IMR-90 (cell line): ENCODE measurements around the gene CDHR3. TPM values are rescaled to one million over a fixed set of nuclear protein-coding genes. Genes with fewer than 3 reads are reported as not detected.

Experiments
- ATAC-seq: fragments of 200-7000 bp; cut with Tn5 transposase; 2 replicates; pipeline ENCODE4 v1.9.1; 2020; ENCODE audit warnings: low read depth, mild to moderate bottlenecking, moderate library complexity
- BruUV-seq: library from RNA; stranded (reverse); fragments of 400-500 nt; replicated peaks from 2 replicates; lab custom pipeline; 2021; lab: Mats Ljungman, UMichigan
- CTCF ChIA-PET: fragments of 300-600 bp; formaldehyde crosslinking; extraction: SDS; loops from one replicate; lab custom pipeline; 2021; ENCODE audit warnings: antibody characterized with exemption; lab: Yijun Ruan, JAX
- POLR2A ChIA-PET: fragments of 300-600 bp; sonication (Branson Sonifier 250); formaldehyde crosslinking; loops from one replicate; lab custom pipeline; 2022; ENCODE audit warnings: antibody characterized with exemption; ENCODE audit not compliant: unreplicated experiment; lab: Charles Lee
- DNase-seq: peaks from one replicate; pipeline ENCODE4 v3.0.0; 2013
- H2AFZ ChIP-seq: replicated peaks from 2 replicates; pipeline ENCODE3; 2013; ENCODE audit warnings: low read length, mild to moderate bottlenecking; ENCODE audit not compliant: poor library complexity
- H2AK5ac ChIP-seq: 2 replicates; pipeline ENCODE4 v1.6.1; 2013; ENCODE audit warnings: low read depth, low read length, inconsistent platforms
- H2AK9ac ChIP-seq: replicated peaks from 2 replicates; pipeline ENCODE3; 2013; ENCODE audit warnings: mild to moderate bottlenecking, low read depth, low read length, moderate library complexity; ENCODE audit not compliant: poor library complexity
- H2BK120ac ChIP-seq: 2 replicates; pipeline ENCODE4 v1.6.1; 2013; ENCODE audit warnings: low read depth, low read length, inconsistent platforms
- H2BK15ac ChIP-seq: 3 replicates; pipeline ENCODE4 v1.6.1; 2013; ENCODE audit warnings: low read depth, low read length, inconsistent platforms
- H2BK20ac ChIP-seq: 2 replicates; pipeline ENCODE4 v1.6.1; 2013; ENCODE audit warnings: low read depth, mild to moderate bottlenecking, inconsistent platforms, low read length, moderate library complexity
- H2BK5ac ChIP-seq: 2 replicates; pipeline ENCODE4 v1.6.1; 2013; ENCODE audit warnings: mild to moderate bottlenecking, low read depth, low read length, inconsistent platforms; ENCODE audit not compliant: poor library complexity, severe bottlenecking
- H3K14ac ChIP-seq: replicated peaks from 2 replicates; pipeline ENCODE4 v1.6.1; 2013; ENCODE audit warnings: low read depth, low read length, inconsistent platforms
- H3K18ac ChIP-seq: 2 replicates; pipeline ENCODE4 v1.6.1; 2013; ENCODE audit warnings: low read depth, low read length, control low read depth
- H3K23ac ChIP-seq: 2 replicates; pipeline ENCODE4 v1.6.1; 2013; ENCODE audit warnings: low read depth, low read length, inconsistent platforms
- H3K27ac ChIP-seq: 2 replicates; pipeline ENCODE4 v1.5.1; 2013; ENCODE audit warnings: mild to moderate bottlenecking, control low read depth, low read length; ENCODE audit not compliant: insufficient read depth
- H3K27me3 ChIP-seq: 2 replicates; pipeline ENCODE4 v1.6.1; 2013; ENCODE audit warnings: low read length; ENCODE audit not compliant: control insufficient read depth, insufficient read depth
- H3K36me3 ChIP-seq: 2 replicates; pipeline ENCODE4 v1.6.1; 2013; ENCODE audit warnings: low read length, mixed read lengths; ENCODE audit not compliant: control insufficient read depth, insufficient read depth
- H3K4ac ChIP-seq: 2 replicates; pipeline ENCODE4 v1.6.1; 2013; ENCODE audit warnings: low read depth, low read length, inconsistent platforms
- H3K4me1 ChIP-seq: 2 replicates; pipeline ENCODE4 v1.6.1; 2013; ENCODE audit warnings: low read length, mixed read lengths; ENCODE audit not compliant: control insufficient read depth, insufficient read depth
- H3K4me2 ChIP-seq: 2 replicates; pipeline ENCODE4 v1.6.1; 2013; ENCODE audit warnings: low read depth, mild to moderate bottlenecking, control low read depth, low read length, moderate library complexity
- H3K4me3 ChIP-seq: 2 replicates; pipeline ENCODE4 v1.5.1; 2013; ENCODE audit warnings: low read depth, mild to moderate bottlenecking, control low read depth, low read length, moderate library complexity; ENCODE audit not compliant: insufficient read depth
- H3K56ac ChIP-seq: 2 replicates; pipeline ENCODE4 v1.6.1; 2013; ENCODE audit warnings: low read length, inconsistent platforms; ENCODE audit not compliant: insufficient read depth; ENCODE audit errors: extremely low read depth
- H3K79me1 ChIP-seq, 2 experiments: 2 replicates each; pipeline ENCODE4 v1.6.1; 2013; ENCODE audit warnings: low read length in 2 of 2, inconsistent platforms in 1 of 2, low read depth in 1 of 2
- H3K9ac ChIP-seq: 2 replicates; pipeline ENCODE4 v1.6.1; 2013; ENCODE audit warnings: low read depth, low read length, control low read depth
- H3K9me1 ChIP-seq: 2 replicates; pipeline ENCODE4 v1.6.1; 2013; ENCODE audit warnings: low read length, inconsistent platforms; ENCODE audit not compliant: insufficient read depth
- H3K9me3 ChIP-seq: 2 replicates; pipeline ENCODE4 v1.6.1; 2013; ENCODE audit warnings: low read length; ENCODE audit not compliant: control insufficient read depth, insufficient read depth
- H4K20me1 ChIP-seq: 2 replicates; pipeline ENCODE4 v1.6.1; 2013; ENCODE audit warnings: low read length, inconsistent platforms; ENCODE audit not compliant: insufficient read depth
- H4K5ac ChIP-seq: 2 replicates; pipeline ENCODE4 v1.6.1; 2013; ENCODE audit warnings: mild to moderate bottlenecking, low read depth, low read length, control low read depth
- H4K8ac ChIP-seq, 2 experiments: 2 replicates each; pipeline ENCODE4 v1.6.1; 2013; ENCODE audit warnings: low read depth in 2 of 2, low read length in 2 of 2, control low read depth in 1 of 2, inconsistent platforms in 1 of 2
- H4K91ac ChIP-seq: 2 replicates; pipeline ENCODE4 v1.6.1; 2013; ENCODE audit warnings: low read depth, low read length, inconsistent platforms; ENCODE audit not compliant: insufficient read depth
- ELK1 ChIP-seq: fragments of 150-350 bp; IDR thresholded peaks from 2 replicates; pipeline ENCODE4 v1.6.1; 2016; ENCODE audit warnings: low read depth, mild to moderate bottlenecking, low read length, moderate library complexity, borderline replicate concordance
- MAFK ChIP-seq: IDR thresholded peaks from 2 replicates; pipeline ENCODE4 v1.6.1; 2012; ENCODE audit warnings: low read depth, low read length, improper control_type of control experiment
- WGBS, 2 experiments: methylation state at CpG; one replicate each; pipeline versions ENCODE4 v1.1.5 to v1.1.7; 2013; ENCODE audit warnings: missing lambda C conversion rate in 2 of 2; ENCODE audit not compliant: insufficient read length in 1 of 2; ENCODE audit errors: extremely low coverage in 2 of 2; 5-methylcytosine and 5-hydroxymethylcytosine counted together
- dilution Hi-C: fragments of 300-500 bp; cut with HindIII; formaldehyde crosslinking; loops from one replicate; pipeline ENCODE4 v1.14.3; 2018; ENCODE audit warnings: low sequenced_read_pairs; ENCODE audit not compliant: unreplicated experiment
- in situ Hi-C: fragments of 300-500 bp; cut with MboI; formaldehyde crosslinking; loops from 3 replicates; pipeline ENCODE4 v1.14.3; 2019; ENCODE audit warnings: low sequenced_read_pairs, inconsistent platforms, mixed read lengths
- intact Hi-C: fragments of 100-400 bp; cut with micrococcal nuclease; formaldehyde crosslinking; loops from 2 replicates; pipeline ENCODE4 v1.10.0; 2022
- polyA plus RNA-seq, 3 experiments: library from polyadenylated mRNA; depleted of rRNA; stranded (reverse); fragments of >200 nt; gene quantifications; 2 replicates each; pipeline ENCODE4 v1.2.3, GENCODE V29; 2012; ENCODE audit warnings: low replicate concordance in 1 of 3
- total RNA-seq: library from RNA; depleted of rRNA; stranded (reverse); fragments of >200 nt; gene quantifications from 2 replicates; pipeline ENCODE4 v1.2.3, GENCODE V29; 2012

CDHR3 gene
- total and polyA plus RNA-seq, 2 of the 4 experiments (the other 2 are of a cell fraction): 0.96 to 1.6 TPM

DNA sequence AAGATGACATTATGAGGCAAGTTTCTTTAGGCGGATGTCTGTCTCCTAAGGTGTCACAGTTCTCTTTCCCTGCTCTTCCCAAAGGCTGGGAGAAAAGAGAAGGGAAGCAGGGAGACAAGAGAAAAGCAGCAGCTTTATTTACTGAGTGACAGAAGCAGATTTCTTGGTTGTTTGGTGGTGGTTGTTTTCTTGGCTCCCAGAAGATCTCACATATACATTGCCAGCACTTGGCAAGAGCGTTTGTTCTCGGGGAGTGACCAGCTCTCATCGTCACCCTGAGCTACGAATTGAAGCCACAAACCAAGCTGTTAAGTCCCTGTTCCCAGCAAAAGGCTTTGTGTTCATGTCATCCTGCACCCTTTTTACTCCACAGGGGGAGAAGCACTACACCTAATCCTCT, 11.4 kb downstream of the CDHR3 start:
- Histone ChIP-seq H2BK5ac (no peak overlapping the region), H4K91ac (no peak overlapping the region), H4K5ac (no peak overlapping the region), H3K4me1 (peaks cover 3% of the 10 kb centered on the region; the same call in 1 of the 2 replicates), H4K20me1 (no peaks in the 10 kb centered on the region), H2AFZ (no peak overlapping the region), H3K27me3 (peaks cover 15% of the 10 kb centered on the region), H3K14ac (no peak overlapping the region), H2BK20ac (no peak overlapping the region), H3K36me3 (no peaks in the 10 kb centered on the region), H3K56ac (no peak overlapping the region), H2BK15ac (no peak overlapping the region), H3K9me1 (0 out of 2 replicates have a peak, but pooled peaks cover 6% of the 10 kb centered on the region), H3K4me2 (no peak overlapping the region), H2AK9ac (no peak overlapping the region), H3K4me3 (no peak overlapping the region), H3K23ac (no peak overlapping the region), H3K79me1 (no peaks in the 10 kb centered on the region), H3K4ac (no peak overlapping the region), H3K18ac (no peak overlapping the region), H3K27ac (no peak overlapping the region), H3K9me3 (no peaks in the 10 kb centered on the region), H4K8ac (no peak overlapping the region), H2BK120ac (no peak overlapping the region), H3K9ac (no peak overlapping the region), H2AK5ac (no peak overlapping the region)
- POLR2A ChIA-PET: no interaction called here
- intact Hi-C loops (no loop called here), dilution Hi-C loops (no loop called here), in situ Hi-C loops (no loop called here)
- no peak for DNase-seq
- CTCF ChIA-PET: interaction anchor here (1.0 kb wide), 1 partner anchor 11 kb away, joined by 3 read pairs; no protein-coding TSS in a partner anchor
- WGBS, 2 experiments: 22% methylated on average over 4 of the region's 5 CpGs; no CpG with 5 or more reads in 1 of the 2 experiments
- TF ChIP-seq MAFK (no peak), ELK1 (no peak)
- ATAC-seq: no peak
- no TSS peak for BruUV-seq
